ENCODE results near the gene FZR1. TPM values are rescaled to one million over a fixed set of nuclear protein-coding genes. Genes with fewer than 3 reads are reported as not detected.

FZR1 gene
- total RNA-seq, 2 experiments from 2014 or later: 78.6 to 79.3 TPM

DNA sequence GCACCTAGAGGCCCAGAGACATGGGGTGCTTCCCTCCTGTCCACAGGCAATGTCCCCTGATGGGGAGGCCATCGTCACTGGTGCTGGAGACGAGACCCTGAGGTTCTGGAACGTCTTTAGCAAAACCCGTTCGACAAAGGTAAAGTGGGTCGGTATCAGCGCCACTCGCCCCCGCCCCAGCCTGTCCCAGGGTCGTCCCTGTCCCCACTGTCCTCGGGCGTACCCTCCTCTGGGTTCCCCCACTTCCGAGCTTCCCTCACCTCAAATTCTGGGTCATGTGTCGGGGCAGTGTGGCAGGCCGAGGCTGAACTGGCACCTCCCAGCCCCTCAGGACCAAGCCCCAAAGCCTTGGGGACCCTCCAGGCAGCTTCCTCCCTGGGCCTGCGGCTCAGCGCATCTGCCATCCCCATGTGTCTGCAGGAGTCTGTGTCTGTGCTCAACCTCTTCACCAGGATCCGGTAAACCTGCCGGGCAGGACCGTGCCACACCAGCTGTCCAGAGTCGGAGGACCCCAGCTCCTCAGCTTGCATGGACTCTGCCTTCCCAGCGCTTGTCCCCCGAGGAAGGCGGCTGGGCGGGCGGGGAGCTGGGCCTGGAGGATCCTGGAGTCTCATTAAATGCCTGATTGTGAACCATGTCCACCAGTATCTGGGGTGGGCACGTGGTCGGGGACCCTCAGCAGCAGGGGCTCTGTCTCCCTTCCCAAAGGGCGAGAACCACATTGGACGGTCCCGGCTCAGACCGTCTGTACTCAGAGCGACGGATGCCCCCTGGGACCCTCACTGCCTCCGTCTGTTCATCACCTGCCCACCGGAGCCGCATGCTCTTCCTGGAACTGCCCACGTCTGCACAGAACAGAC, 28.5 kb downstream of the FZR1 start:
- Mint-ChIP-seq H3K4me3 (no peak overlapping the region), H3K27me3 (no peaks in the 10 kb centered on the region), H3K9me3 (no peaks in the 10 kb centered on the region), H3K27ac (no peak overlapping the region), H3K4me1 (no peaks in the 10 kb centered on the region), H3K36me3 (ENCODE audit: low read depth) (peaks cover 28% of the 10 kb centered on the region)
- ChIA-PET POLR2A (no interaction called here), CTCF (interaction anchor here (0.6 to 1.4 kb wide), 3 partner anchors 10 to 22 kb away, joined by 3 to 7 read pairs (median 4); no protein-coding TSS in a partner anchor)
- DNase-seq: no peak

DNA sequence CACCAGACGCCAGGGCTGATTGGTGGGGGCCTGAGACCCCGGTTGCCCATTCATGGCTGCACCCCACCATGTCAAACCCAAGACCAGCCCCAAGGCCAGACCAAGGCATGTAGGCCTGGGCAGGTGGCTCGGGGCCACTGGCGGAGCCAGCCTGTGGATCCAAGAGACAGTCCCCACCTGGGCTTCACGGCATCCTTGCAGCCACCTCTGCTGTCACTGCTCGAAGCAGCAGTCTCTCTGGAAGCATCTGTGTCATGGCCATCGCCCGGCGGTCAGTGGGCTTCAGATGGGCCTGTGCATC, 29.1 kb downstream of the FZR1 start:
- no peak for DNase-seq
- H3K36me3 Mint-ChIP-seq (ENCODE audit: low read depth): peaks cover 32% of the 10 kb centered on the region
- H3K9me3 Mint-ChIP-seq: no peaks in the 10 kb centered on the region
- ChIA-PET CTCF (no interaction called here), POLR2A (no interaction called here)
- H3K27me3 Mint-ChIP-seq: no peaks in the 10 kb centered on the region
- no peak overlapping the region for H3K27ac Mint-ChIP-seq
- H3K4me1 Mint-ChIP-seq: no peaks in the 10 kb centered on the region
- no peak overlapping the region for H3K4me3 Mint-ChIP-seq

DNA sequence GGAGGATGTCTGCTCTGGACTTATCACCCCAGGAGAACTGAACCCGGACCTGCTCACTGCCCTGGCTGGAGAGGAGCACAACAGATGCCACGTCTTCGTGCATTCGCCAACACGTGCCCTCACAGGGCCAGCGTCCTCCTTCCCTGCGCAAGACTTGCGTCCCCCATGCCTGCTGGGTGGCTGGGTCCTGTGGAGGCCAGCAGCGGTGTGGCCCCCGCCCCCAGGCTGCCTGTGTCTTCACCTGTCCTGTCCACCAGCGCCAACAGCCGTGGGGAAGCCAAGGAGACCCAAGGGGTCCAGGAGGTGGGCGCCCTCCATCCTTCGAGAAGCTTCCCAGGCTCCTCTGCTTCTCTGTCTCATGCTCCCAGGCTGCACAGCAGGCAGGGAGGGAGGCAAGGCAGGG, 29.5 kb downstream of the FZR1 start:
- Mint-ChIP-seq H3K36me3 (ENCODE audit: low read depth) (peaks cover 32% of the 10 kb centered on the region), H3K27ac (no peak overlapping the region), H3K4me1 (no peaks in the 10 kb centered on the region), H3K27me3 (no peaks in the 10 kb centered on the region), H3K4me3 (no peak overlapping the region), H3K9me3 (no peaks in the 10 kb centered on the region)
- CTCF ChIA-PET: no interaction called here
- no peak for DNase-seq
- POLR2A ChIA-PET: no interaction called here

DNA sequence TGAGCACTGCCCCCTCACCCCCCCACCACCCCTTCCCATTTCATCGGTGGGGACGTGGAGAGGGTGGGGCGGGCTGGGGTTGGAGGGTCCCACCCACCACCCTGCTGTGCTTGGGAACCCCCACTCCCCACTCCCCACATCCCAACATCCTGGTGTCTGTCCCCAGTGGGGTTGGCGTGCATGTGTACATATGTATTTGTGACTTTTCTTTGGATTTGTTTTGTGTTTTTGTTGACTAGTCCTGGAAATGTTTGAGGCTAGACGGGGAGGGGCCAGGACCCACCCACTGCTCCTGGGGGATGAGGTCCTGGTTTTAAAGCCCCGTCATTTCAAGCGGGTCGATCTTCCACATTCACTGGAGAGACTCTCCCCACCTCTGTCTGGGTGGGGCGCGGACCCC, 29.9 kb downstream of the FZR1 start:
- POLR2A ChIA-PET: no interaction called here

DNA sequence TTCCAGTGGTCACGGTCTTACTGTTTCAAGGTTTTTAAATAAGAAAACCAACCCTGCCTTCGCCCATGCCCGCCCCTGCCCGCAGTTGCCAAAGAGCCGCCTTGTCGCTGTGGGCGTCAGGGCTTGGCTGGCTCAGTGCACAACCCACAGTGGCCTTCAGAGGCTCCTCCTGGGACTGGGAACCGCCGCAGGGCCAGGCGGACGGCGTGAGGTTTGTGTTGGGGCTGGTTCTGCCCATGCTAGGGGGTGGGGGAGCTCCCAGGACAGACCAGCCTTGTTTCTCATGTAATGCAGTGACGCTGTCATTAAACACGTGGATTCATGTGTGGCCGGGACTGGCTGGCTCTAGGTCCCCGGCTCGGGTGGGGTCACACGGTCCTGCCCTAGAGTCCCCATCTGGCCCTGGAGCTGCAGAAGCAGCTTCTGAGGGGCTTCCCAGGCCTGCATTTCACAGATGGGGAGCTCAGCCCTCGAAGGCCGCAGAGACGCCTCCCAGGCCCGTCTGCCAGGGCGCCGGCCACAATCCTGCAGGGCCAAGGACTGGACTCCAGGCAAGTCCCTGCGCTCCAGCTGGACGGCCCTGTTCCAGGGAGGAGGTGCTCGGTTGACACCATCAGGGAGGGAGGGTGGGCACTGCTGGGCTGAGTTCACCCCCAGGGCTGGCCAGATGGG, 30.5 kb downstream of the FZR1 start:
- ChIA-PET CTCF (interaction anchor here (1.6 kb wide), 1 partner anchor 11 kb away, joined by 6 read pairs; no protein-coding TSS in a partner anchor), POLR2A (no interaction called here)
- no peaks in the 10 kb centered on the region for H3K27me3 Mint-ChIP-seq
- H3K27ac Mint-ChIP-seq: no peak overlapping the region
- H3K4me1 Mint-ChIP-seq: no peaks in the 10 kb centered on the region
- peaks cover 32% of the 10 kb centered on the region for H3K36me3 Mint-ChIP-seq (ENCODE audit: low read depth)
- no peak overlapping the region for H3K4me3 Mint-ChIP-seq
- H3K9me3 Mint-ChIP-seq: no peaks in the 10 kb centered on the region
- DNase-seq: no peak

More for the DNA sequence above, 29.9 kb downstream of the FZR1 start:
- peaks cover 32% of the 10 kb centered on the region for H3K36me3 Mint-ChIP-seq (ENCODE audit: low read depth)
- no peaks in the 10 kb centered on the region for H3K9me3 Mint-ChIP-seq
- H3K4me3 Mint-ChIP-seq: no peak overlapping the region
- no peak overlapping the region for H3K27ac Mint-ChIP-seq
- CTCF ChIA-PET: no interaction called here
- DNase-seq: no peak
- no peaks in the 10 kb centered on the region for H3K27me3 Mint-ChIP-seq
- H3K4me1 Mint-ChIP-seq: no peaks in the 10 kb centered on the region

DNA sequence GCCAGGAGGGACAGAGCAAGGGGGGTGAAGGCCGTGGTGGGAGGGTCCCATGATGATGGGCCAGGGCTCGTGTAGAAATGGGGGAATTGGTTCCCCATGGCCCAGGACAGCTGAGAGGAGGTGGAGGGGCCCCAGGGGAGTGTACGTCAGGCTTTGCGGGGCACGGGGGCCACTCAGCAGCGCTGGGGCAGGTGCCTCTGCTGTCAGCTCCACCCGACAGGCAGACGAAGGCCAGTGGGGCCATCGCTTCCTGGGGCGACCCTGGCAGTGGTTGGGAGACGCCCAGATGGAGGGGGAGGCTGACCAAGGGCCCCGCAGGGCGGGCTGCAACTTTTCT, 31.0 kb downstream of the FZR1 start:
- Mint-ChIP-seq H3K27ac (no peak overlapping the region), H3K4me3 (no peak overlapping the region), H3K4me1 (no peaks in the 10 kb centered on the region), H3K27me3 (no peaks in the 10 kb centered on the region), H3K36me3 (ENCODE audit: low read depth) (peaks cover 32% of the 10 kb centered on the region), H3K9me3 (no peaks in the 10 kb centered on the region)
- ChIA-PET CTCF (interaction anchor here (1.6 kb wide), 1 partner anchor 10 kb away, joined by 6 read pairs; no protein-coding TSS in a partner anchor), POLR2A (no interaction called here)
- DNase-seq: no peak

DNA sequence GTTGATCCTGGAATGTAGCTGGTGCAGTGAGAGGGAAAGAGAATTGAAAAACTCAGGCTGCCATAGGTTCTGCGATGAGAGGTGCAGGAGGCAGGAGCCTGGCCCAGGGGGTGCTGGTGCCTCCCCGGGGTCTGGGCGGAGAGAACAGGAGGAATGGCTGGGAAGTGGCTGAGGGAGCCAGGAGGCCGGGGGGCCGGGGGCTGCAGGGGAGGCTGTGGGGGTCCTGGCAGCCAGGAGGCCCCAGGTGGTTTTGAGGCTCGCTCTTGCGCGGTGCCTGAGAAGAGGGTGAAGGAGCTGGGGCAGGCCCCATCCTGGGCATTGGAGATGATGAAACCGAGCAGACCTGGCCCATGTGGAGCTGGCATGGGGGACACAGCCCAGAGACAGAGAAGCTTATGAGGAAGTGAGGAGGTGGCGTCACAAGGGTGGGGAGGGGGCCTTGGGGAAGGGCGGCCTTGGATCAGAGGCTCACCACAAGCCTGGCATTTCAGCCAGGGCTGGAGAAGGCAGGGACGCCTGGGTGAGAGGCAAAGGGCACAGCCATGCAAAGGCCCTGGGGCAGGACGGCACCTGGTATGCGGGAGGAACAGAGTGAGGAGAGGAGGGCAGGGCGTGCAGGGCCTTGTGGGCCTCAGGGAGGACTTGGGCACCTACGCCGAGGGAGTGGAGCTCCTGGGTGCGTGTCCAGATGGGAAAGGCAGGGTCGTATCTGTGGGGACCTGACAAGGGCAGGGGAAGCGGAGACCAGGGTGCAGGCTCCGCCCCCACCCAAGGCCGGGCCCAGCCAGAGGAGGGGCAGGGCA, 31.5 kb downstream of the FZR1 start:
- DNase-seq: no peak
- ChIA-PET CTCF (interaction anchor here (1.6 kb wide), 1 partner anchor 10 kb away, joined by 6 read pairs; no protein-coding TSS in a partner anchor), POLR2A (no interaction called here)
- Mint-ChIP-seq H3K36me3 (ENCODE audit: low read depth) (peaks cover 32% of the 10 kb centered on the region), H3K27me3 (no peaks in the 10 kb centered on the region), H3K27ac (no peak overlapping the region), H3K9me3 (no peaks in the 10 kb centered on the region), H3K4me3 (no peak overlapping the region), H3K4me1 (no peaks in the 10 kb centered on the region)

DNA sequence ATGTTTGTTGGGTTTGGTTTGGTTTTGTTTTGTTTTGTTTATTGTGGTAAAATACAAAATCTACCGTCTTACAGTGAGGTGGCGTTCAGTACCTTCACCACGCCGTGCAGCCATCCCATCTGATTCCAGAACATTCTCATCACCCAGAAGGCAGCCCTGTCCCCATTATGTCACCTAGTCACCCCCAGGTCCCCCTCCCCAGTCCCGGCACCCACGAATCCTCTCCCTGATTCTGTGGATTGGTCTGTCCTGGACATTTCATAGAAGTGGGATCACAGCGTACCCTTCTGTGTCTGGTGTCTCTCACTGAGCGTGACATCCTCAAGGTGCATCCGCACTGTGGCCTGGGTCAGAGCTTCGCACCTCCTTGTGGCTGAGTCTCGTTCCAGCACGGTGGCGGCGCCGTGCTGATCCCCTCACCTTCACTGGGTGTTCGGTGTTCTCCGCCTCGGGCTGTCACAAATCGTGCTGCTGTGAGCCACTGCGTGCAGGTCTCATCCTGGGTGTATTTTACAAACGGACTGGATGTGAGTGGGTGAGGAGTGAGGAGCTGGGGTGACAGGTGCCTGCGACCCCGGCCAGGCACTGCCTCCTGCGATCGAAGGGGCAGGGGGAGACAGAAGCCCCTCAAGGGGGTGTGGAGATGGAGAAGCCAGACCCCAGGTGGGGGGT, 32.3 kb downstream of the FZR1 start:
- Mint-ChIP-seq H3K36me3 (ENCODE audit: low read depth) (peaks cover 28% of the 10 kb centered on the region), H3K4me1 (no peaks in the 10 kb centered on the region), H3K27ac (peak overlapping the region; percentile 36), H3K4me3 (no peak overlapping the region), H3K9me3 (no peaks in the 10 kb centered on the region), H3K27me3 (no peaks in the 10 kb centered on the region)
- CTCF ChIA-PET: interaction anchor here (1.0 kb wide), 1 partner anchor 10 kb away, joined by 6 read pairs; no protein-coding TSS in a partner anchor
- POLR2A ChIA-PET: no interaction called here
- no peak for DNase-seq

DNA sequence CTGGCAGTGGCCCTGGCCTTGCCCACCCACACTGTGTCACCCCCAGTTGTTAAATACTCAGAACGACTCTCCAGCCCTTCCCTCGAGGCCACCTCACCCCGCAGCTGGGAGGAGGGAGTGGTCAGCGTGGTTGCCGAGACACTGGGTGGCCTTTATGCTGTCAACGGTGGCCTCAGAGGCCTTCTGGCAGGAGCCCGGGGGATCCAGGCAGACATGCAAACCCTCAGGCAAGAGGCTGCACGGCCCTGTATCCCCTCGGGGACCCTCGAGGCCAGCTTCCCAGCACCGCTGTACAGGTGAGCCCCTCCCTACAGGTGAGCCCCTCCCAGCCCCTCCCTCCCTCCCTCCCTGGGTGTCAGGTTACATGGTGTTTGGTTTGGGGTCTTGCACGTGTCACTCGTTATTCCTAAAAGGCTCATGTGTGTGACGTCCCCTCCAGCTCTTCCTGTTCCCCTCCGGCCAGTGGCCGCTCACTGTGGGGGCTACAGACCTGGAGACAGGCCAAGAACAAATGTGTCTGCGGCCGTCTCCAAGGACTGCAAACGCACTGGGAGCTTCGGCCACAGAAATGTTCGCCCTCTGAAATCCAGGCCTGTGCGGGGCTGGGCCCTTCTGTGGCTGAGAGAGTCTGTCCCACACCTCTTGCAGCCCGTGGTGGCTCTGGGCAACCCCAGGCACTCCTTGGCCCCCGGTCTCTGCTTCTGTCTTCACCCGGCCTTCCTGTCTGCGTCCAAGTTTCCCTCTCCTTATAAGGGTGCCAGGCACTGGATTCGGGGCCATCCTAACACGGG, 33.0 kb downstream of the FZR1 start, which contains the start of gene TEKTIP1:
TEKTIP1 (plus strand) TSS at position 210 of the 791 bp plus-strand sequence; CDS start at position 214, 4 bp downstream.
- POLR2A ChIA-PET: no interaction called here

DNA sequence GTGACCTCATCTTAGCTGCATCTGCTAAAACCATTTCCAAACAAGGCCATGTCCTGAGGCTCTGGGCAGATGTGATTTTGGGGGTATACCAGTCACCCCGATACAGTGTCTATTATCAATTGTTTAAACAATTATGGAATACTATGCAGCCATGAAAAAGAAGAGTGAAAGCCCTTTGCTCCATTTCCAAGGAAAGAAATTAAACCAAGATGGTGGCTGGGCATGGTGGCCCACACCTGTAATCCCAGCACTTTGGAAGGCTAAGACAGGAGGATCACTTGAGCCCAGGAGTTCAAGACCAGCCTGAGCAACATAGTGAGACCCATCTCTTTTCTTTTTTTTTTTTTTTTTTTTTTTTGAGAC, 33.6 kb downstream of the FZR1 start:
- H3K27me3 Mint-ChIP-seq: no peaks in the 10 kb centered on the region
- peaks cover 24% of the 10 kb centered on the region for H3K36me3 Mint-ChIP-seq (ENCODE audit: low read depth)
- H3K4me1 Mint-ChIP-seq: no peaks in the 10 kb centered on the region
- no peaks in the 10 kb centered on the region for H3K9me3 Mint-ChIP-seq
- no peak overlapping the region for H3K4me3 Mint-ChIP-seq
- POLR2A ChIA-PET: no interaction called here
- CTCF ChIA-PET: interaction anchor here (0.6 kb wide), 1 partner anchor 24 kb away, joined by 3 read pairs; no protein-coding TSS in a partner anchor
- DNase-seq: no peak
- H3K27ac Mint-ChIP-seq: no peak overlapping the region

More for the DNA sequence above, 33.0 kb downstream of the FZR1 start, which contains the start of gene TEKTIP1:
- H3K4me1 Mint-ChIP-seq: no peaks in the 10 kb centered on the region
- DNase-seq: no peak
- no peak within 1 kb of the TSS for H3K4me3 Mint-ChIP-seq
- CTCF ChIA-PET: interaction anchor here (0.6 to 1.0 kb wide), 2 partner anchors 9 to 23 kb away, joined by 3 to 6 read pairs; no protein-coding TSS in a partner anchor
- H3K27me3 Mint-ChIP-seq: no peaks in the 10 kb centered on the region
- peaks cover 27% of the 10 kb centered on the region for H3K36me3 Mint-ChIP-seq (ENCODE audit: low read depth)
- H3K9me3 Mint-ChIP-seq: no peaks in the 10 kb centered on the region
- peak within 1 kb of the TSS; percentile 36 for H3K27ac Mint-ChIP-seq

DNA sequence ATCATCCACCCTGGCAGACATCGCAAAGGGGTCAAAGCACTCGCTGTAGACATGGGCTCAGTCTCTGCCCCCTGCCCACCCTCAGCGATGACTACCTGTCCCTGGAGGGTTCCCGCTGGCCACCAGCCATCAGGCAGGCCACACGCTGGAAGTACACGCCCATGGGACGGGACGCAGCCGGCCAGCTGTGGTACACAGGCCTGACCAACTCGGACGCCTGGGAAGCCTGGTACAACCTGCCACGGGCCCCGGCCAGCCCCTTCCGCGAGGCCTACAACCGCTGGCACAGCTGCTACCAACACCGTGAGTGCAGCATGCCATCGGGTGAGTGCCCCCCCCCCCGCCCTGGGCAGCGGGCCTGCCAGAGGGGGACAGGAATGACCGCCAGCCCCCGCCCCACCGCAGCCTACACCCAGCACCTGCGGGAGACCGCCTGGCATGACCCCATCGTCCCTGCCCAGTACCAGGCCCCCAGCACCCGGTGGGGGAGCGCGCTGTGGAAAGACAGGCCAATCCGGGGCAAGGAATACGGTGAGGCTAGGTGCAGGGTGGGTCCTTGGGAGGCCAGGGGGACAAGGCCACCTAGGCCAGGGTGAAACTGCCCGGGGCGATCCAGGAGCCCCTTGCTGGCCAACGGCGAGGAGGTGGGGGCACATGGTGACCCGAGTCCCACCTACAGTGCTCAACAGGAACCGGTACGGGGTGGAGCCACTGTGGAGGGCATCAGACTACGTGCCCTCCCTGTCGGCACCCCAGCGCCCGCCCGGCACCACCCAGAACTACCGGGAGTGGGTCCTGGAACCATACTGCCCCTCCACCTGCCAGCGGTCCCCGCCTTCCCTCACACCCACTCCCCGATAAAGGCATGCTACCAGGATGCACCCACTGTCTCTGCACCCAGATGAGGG, 37.3 kb downstream of the FZR1 start:
- H3K4me1 Mint-ChIP-seq: peaks cover 5% of the 10 kb centered on the region
- DNase-seq: no peak
- ChIA-PET CTCF (no interaction called here), POLR2A (no interaction called here)
- no peak overlapping the region for H3K4me3 Mint-ChIP-seq
- H3K36me3 Mint-ChIP-seq (ENCODE audit: low read depth): peaks cover 20% of the 10 kb centered on the region
- no peaks in the 10 kb centered on the region for H3K27me3 Mint-ChIP-seq
- H3K27ac Mint-ChIP-seq: no peak overlapping the region
- H3K9me3 Mint-ChIP-seq: no peaks in the 10 kb centered on the region
